HG03045 (cell line): Measurements from ENCODE around the gene CHRND.
"Not testable (repeated sequence)": the region's sequence is repeated elsewhere in the genome, so short reads cannot be mapped to it uniquely, and the experiment has no call there.

Experiments used
- ATAC-seq: cut with Tn5 transposase; IDR thresholded peaks from one replicate; pipeline ENCODE4 v1.9.1; 2021; ENCODE audit warnings: mild to moderate bottlenecking, moderate library complexity; ENCODE audit not compliant: unreplicated experiment

The CHRND gene

DNA sequence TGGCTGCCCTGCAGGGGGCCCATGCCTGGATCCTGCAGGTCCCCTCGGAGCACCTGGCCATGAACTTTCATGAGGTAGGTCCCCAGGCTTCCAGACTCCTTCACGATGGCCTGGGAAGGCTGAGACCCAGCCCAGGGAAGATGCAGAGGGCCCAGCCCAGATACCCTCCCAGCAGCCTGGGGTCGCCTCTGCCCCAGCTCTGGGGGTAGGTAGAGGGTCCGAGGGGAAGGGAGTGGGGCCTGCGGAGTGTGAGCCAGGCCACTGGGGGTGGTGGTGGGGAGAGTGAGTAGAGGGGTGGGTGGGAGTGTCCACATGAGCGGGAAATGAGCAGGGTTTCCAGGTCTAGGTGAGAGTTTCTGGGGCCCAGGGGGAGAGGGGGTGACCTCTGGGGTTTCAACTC, 1.2 kb upstream of the CHRND start:
- ATAC-seq = no peak

DNA sequence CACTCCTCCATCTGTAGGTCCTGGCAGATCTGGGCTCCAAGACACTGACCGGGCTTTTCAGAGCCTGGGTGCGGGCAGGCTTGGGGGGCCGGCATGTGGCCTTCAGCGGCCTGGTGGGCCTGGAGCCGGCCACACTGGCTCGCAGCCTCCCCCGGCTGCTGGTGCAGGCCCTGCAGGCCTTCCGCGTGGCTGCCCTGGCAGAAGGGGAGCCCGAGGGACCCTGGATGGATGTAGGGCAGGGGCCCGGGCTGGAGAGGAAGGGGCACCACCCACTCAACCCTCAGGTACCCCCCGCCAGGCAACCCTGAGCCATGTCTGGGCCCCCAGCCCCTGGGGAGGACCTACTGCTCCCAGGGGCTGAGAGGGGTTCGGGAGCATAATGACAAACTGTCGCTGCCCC, 761 bp upstream of the CHRND start:
- no peak for ATAC-seq

DNA sequence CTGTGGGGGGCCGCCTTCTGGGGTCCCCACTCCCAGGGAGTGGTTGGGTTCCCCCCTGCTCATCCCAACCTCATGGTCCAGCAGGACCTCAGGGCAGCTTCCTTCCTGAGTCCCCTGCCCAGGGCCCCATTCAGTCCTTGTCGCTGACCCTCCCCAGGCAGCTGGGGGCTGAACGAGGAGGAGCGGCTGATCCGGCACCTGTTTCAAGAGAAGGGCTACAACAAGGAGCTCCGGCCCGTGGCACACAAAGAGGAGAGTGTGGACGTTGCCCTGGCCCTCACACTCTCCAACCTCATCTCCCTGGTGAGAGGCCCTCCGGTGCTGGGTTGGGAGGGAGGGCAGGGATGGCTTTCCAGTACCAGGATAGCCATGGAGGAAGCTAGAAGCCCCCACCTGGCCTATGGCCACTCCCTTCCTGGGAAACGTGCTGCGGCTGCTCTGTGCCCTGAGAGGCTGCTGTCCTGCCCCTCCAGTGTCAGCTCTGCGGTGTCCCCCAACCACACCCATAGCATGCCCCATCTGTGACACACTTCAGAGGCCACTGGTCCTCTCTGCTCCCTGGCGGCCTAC, 497 bp downstream of the CHRND start:
- ATAC-seq = no peak

DNA sequence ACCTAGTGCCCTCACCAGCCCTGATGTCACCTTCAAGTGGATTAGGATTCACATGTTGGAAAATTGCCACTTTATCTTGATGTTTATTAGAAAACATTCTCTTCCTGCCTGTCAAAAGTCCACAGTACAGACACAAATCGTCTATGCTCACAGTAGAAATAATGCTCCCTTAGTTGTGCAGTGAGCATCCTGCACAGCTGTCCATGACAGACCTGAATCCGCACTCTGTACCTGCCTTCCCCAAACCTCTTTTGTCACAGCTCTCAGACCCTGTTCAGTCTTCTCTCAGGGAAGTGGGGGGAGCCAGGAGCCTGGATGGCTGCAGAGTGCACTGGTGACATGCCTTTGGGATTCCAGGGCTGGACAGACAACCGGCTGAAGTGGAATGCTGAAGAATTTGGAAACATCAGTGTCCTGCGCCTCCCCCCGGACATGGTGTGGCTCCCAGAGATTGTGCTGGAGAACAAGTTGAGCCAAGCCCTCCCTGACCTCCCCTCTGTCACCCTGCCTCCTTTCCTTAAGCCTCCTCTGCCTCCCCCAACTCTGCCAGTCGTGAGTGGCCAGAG, 2.0 kb downstream of the CHRND start:
- no peak for ATAC-seq

DNA sequence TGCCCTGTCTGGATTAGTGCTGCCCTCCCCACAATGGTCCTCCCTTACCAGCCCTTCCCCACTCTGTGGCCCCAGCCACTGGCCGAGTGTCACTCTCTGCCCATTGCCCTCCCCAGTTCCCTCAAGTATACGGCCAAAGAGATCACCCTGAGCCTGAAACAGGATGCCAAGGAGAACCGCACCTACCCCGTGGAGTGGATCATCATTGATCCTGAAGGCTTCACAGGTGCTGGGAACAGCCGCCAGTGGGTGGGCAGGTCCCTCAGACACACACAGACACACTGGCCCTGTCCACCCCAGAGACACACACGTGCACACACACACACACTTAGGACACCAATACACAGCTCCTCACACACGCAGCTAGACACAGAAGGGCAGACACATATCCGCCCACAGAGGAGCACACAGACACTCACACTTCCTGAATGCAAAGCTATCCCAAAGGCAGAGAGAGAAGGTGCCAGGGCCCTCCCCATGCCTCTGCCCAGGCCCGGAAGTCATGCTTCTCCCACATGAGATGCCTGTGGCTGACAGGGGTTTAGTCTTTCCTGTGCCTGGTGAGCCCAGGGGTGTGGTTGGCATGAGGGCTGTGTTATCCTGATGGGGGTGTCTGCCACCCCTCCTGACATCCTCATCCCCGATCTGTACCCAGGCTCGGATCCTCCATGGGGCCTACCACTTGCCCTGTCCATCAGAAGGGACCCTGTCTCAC, 2.9 kb downstream of the CHRND start:
- ATAC-seq = no peak

DNA sequence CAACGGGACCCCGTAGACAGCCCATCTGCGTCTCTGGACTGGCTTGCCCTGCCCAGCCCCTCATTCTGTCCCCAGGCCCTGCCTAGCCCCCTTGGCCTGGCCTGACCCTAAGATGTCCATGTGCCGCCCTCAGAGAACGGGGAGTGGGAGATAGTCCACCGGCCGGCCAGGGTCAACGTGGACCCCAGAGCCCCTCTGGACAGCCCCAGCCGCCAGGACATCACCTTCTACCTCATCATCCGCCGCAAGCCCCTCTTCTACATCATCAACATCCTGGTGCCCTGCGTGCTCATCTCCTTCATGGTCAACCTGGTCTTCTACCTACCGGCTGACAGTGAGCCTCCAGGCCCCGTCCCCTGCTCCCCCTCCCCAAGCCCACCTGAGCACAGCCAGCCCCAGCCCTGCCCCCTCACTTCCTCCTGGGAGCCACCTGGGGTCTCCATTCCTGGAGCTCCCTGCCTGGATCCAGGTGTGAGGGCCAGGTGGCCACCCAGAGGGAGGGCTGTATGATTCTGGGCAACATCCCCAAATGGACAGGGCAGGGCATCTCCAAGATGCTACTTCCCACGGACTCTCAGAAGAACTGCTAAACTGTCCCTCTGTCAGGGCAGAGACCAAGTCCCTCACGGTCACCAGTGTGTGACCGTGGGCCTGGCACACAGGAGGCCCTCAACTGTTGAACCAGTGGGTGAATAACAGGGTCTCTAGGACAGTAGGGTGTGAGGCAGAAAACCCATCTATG, 4.0 kb downstream of the CHRND start:
- no peak for ATAC-seq

DNA sequence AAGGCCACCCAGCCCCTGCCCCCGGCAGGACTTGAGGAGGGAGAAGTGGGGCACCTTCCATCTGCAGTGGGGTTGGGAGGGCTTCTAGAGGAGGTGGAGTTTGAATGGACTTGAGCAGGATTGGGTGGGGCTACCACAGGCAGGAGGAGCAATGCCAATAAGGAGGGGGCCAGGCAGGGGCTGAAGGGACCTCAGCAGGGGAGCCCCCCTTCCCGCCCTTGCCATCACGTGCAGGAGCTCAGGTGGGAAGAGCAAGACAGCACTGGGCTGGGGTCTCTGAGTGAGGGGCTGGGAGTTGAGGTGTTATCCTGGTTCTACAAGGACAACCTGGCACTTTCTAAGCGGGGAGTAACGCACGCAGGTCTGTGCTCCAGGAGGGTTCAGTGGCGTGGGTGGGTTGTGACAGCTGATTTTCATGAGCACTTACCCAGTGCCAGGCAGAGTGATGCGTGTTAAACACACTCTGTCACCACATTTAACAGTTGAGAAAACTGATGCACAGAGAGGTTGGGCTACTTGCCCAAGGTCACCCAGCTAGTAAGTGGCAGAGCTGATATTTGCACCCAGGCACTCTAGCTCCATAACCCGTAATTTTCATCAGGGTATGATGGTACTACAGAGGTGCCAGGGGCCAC, 4.8 kb downstream of the CHRND start:
- no peak for ATAC-seq

DNA sequence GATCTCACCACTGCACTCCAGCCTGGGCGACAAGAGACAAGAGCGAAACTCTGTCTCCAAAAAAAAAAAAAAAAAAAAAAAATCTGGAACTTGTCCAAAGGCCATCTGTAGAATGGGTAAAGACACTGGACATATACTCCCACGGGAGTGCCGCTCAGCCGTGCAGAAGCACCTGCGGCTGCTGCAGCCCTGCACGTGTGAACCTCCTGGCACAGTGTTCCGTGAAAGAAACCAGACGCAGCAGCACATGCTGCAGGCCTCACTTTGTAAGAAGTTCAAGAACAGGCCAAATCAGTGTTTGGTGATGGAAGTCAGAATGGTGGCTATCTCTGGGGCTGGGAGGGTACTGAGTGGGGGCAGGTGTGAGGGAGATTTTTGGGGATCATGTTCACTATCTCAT, 6.5 kb downstream of the CHRND start:
- ATAC-seq = no peak

DNA sequence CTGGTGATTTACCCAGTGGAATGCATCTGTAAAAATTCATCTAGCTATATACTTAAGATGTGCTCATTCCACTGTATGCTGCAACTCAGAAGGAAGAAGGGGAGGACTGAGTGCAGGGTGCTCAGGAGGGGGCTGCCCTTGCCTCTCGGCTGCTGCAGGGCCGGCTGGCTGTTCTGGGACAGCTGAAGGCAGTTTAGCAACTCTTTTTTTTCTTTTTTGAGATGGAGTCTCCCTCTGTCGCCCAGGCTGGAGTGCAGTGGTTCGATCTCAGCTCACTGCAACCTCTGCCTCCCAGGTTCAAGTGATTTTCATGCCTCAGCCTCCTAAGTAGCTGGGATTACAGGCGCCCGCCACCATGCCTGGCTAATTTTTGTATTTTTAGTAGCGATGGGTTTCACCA, 6.9 kb downstream of the CHRND start:
- ATAC-seq = not testable (repeated sequence)

DNA sequence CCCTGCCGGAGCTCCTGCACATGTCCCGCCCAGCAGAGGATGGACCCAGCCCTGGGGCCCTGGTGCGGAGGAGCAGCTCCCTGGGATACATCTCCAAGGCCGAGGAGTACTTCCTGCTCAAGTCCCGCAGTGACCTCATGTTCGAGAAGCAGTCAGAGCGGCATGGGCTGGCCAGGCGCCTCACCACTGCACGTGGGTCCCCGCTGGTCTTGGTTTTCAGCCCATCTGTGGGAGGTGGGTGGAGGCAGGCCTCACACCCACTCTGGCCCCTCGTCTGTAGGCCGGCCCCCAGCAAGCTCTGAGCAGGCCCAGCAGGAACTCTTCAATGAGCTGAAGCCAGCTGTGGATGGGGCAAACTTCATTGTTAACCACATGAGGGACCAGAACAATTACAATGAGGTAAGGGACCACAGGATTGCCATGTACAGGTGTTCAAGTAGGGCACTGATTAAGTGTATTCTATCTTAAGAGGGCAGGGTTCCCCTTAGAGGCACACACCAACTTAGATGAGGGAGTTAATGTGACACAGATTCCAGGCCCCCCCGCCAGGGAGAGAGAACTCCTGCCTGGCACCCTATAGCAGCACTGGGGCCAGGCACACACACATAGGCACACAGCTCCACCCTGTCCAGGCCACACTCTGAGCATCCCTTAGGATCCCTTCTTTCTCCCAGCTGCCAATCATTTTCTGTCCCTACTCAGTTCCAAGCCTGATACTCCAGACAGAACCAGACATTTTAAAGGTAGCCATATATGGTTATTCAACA, 8.2 kb downstream of the CHRND start:
- ATAC-seq = no peak

DNA sequence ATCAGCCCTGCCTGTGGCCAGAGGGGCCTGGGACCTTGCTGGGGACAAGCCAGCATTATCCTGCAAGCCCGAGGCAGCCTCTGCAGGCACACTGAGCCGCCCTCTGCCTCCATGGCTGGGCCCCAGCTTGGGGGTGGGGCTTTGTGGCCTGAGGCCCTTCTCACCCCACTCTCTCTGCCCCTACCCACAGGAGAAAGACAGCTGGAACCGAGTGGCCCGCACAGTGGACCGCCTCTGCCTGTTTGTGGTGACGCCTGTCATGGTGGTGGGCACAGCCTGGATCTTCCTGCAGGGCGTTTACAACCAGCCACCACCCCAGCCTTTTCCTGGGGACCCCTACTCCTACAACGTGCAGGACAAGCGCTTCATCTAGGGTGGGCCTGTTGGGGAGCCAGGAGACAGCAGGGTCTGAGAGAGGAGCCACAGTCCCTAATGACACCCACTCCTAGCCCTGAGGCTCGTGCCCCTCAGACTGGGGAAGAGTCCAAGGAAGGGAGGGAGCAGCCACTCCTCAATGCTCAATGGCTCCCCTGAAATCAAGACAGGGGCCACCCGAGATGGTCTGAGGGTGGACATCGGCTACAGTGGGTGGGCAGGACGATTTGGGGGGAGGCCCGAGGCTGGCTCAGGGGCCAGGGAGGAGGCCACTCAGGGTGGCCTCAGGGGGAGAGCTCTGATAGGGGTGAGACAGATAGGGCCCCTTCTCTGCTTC, 9.1 kb downstream of the CHRND start:
- ATAC-seq = no peak

DNA sequence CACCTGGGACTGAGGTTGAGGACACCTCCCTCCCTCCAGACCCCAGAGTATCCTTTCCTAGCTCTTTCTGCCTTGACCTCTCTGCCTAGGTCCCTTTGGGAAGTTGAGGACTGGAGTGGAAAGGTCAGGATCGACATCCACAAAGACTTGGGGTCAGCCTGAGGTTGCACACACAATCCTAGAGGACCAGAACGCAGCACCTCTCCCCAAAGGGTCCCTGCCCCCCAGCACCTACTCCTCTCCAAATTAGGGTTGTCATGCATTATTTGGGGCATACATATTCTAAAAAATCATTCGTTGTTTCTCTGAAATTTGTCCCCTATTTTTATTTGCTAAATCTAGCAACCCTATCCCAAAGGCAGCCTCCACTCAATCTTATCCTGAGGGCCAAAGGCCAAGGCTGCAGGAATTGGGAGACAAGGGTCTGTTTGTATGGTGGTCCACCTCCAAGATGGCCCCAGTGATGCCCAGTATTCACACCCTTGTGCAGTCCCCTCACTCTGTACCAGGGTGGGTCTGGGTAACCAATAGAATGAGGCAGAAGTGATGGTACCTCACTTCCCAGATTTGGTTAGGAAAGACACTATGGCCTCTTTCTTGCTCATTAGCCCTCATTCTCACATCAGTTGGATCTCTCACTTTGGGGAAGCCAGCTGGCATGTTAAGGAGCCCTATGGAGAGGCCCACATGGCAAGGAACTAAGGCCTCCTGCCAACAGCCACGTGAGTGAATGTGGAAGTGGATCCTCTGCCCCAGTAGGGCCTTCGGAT, 10.0 kb downstream of the CHRND start:
- no peak for ATAC-seq

DNA sequence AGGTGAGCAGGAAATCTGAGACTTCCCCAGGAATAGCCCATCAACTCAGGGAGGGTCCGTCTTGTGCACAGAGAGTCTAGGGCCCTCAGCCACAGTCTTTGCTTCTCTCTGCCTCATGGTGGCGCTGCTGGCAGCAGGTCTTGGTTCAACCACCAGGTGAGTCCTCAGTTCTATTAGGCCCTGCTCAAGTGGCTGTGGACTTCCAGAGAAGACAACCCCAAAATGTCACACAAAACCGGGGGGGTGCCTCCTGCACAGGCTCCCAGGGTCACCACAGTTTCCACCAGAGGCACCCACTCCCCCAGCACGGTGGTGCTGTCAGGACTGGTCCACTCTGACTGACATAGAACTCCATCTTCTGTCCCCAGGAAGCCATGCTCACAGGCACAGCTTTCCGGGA, 11.1 kb downstream of the CHRND start:
- no peak for ATAC-seq

DNA sequence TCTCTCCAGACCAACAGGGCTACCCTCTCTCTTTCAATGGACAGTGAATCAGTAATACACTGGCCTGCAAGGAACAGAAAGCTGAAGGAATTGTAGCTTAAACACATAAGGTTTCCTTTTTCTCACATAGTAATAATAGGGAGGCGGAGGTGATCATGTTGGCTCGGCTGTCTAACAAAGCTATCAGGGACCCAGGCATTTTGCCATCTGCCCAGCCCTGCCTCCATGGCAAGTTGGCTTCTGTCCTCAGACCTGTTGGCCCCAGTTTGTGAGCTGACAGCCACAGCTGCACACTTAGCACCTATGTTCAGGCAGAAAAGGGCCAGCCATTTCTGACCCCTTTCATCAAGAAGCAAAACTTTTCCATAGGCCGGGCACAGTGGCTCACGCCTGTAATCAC, 11.5 kb downstream of the CHRND start:
- no peak for ATAC-seq

DNA sequence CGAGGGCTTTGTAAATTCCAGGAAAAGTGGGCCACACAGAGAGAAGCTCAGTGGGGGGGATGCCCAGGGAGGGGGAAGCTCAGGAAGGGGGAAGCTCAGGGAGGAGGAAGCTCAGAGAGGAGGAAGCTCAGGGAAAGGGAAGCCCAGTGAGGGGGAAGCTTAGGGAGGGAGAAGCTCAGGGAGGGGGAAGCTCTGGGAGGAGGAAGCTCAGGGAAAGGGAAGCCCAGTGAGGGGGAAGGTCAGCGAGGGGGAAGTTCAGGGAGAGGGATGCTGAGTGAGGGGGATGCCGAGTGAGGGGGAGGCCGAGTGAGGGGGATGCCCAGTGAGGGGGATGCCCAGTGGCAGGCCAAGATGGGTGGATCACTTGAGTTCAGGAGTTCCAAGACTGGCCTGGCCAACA, 12.7 kb downstream of the CHRND start:
- ATAC-seq = no peak

DNA sequence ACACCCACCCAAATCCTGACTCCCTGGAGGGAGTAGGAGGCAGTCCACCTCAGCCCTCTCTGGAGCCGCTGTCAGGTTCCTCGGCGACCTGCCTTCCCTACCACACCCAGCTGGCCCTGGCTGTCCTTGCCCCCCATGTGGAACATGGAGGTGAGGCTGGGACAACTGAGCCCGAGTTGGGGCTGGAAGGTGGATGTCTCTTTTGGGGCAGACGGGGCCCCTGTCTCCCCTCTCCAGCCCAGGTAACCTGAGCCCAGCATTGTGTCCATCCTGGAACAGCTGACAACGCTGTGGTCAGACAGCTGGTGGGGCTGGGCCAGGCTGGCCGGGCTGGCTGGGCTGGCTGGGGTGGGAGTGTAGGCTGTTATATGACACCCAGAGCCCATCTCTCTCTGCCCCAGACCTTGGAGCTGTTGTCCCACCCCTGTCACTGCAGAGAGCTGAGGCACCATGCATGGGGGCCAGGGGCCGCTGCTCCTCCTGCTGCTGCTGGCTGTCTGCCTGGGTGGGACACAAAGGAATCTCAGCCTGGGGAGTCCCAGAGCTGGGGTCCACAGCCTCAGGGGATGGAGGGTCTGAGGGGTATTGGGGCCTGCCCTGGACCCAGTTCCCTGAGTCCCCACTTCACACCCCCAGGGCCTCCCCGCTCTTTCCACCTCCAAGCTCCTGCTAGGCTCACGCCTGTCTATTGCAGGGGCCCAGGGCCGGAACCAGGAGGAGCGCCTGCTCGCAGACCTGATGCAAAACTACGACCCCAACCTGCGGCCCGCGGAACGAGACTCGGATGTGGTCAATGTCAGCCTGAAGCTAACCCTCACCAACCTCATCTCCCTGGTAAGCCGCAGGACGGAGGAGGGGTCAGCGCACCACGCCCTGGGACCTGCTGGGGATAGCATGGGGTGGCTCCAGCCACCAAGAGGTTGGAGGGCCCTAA, 13.6 kb downstream of the CHRND start, which contains the start of gene CHRNG:
Gene CHRNG (plus strand): TSS at position 395 of the 934 bp plus-strand sequence. CDS start 56 bp downstream, at position 451.
- ATAC-seq = no peak

DNA sequence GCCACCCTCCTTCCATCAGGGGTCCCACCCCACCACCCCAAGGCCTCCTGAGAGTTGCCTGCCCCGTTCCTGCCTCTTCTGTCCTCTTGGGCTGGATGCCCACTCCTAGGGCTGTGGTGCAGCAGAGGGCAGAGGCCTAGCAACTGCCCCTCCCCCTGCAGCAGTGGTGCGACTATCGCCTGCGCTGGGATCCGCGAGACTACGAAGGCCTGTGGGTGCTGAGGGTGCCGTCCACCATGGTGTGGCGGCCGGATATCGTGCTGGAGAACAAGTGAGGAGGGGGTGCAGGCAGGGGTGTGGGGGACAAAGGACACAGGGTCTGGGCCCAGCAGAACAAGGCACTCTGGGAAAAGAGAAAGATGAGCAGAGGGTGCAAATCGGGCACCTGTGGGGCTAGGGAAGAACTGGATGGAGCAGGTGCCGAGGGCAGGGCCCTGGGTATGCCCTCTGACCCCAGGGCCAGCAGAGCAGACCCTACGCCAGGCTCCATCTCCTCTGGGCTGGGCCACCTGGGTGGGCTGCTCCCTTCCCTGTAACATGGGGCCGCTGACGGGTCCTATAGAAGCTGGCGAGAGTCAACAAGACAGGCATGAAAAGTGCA, 14.6 kb downstream of the CHRND start:
- no peak for ATAC-seq
